ENCODE data around the gene GATAD2B.

The GATAD2B gene

GRCh38 chr1:153796786-153797659, 125.7 kb downstream of the GATAD2B start (continued):
- TF ChIP-seq ZNF521 (tag by site-specific recombination; IDR thresholded peaks at IDR 0.05) (no peak), KLF10 (tag by site-specific recombination; IDR thresholded peaks at IDR 0.05) (no peak), ZNF623 (tag by site-specific recombination; IDR thresholded peaks at IDR 0.05) (no peak; the same call in 1 of the 2 replicates), ZBTB1 (tag by site-specific recombination; IDR thresholded peaks at IDR 0.05) (no peak), ZNF324 (tag by site-specific recombination; IDR thresholded peaks at IDR 0.05) (no peak), ZNF18 (tag by site-specific recombination; IDR thresholded peaks at IDR 0.05) (no peak), ZFP3 (tag by site-specific recombination; IDR thresholded peaks at IDR 0.05; ENCODE audit: low read depth) (no peak), SCRT2 (tag by site-specific recombination; IDR thresholded peaks at IDR 0.05) (peak; percentile 95), ZNF121 (tag by site-specific recombination; IDR thresholded peaks at IDR 0.05) (peak; percentile 21; the same call in 1 of the 2 replicates), ZBTB17 (tag by site-specific recombination; IDR thresholded peaks at IDR 0.05) (no peak), ZNF423 (tag by site-specific recombination; IDR thresholded peaks at IDR 0.05) (no peak), ZNF624 (tag by site-specific recombination; IDR thresholded peaks at IDR 0.05) (no peak), PBX3 (CRISPR knock-in tag; IDR thresholded peaks at IDR 0.05) (no peak), CTCF (tag by site-specific recombination; IDR thresholded peaks at IDR 0.05) (peak; percentile 78), SCRT1 (tag by site-specific recombination; IDR thresholded peaks at IDR 0.05; ENCODE audit: borderline replicate concordance) (peak; percentile 92), ZNF654 (tag by site-specific recombination; IDR thresholded peaks at IDR 0.05; ENCODE audit: low read depth) (peak; percentile 67), KLF16 (tag by site-specific recombination; IDR thresholded peaks at IDR 0.05) (no peak), KLF1 (tag by site-specific recombination; IDR thresholded peaks at IDR 0.05) (no peak), ZNF211 (tag by site-specific recombination; IDR thresholded peaks at IDR 0.05; ENCODE audit: low read depth) (no peak)
- TF ChIP-seq, protein P1, sequence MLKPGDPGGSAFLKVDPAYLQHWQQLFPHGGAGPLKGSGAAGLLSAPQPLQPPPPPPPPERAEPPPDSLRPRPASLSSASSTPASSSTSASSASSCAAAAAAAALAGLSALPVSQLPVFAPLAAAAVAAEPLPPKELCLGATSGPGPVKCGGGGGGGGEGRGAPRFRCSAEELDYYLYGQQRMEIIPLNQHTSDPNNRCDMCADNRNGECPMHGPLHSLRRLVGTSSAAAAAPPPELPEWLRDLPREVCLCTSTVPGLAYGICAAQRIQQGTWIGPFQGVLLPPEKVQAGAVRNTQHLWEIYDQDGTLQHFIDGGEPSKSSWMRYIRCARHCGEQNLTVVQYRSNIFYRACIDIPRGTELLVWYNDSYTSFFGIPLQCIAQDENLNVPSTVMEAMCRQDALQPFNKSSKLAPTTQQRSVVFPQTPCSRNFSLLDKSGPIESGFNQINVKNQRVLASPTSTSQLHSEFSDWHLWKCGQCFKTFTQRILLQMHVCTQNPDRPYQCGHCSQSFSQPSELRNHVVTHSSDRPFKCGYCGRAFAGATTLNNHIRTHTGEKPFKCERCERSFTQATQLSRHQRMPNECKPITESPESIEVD (tag by site-specific recombination; IDR thresholded peaks at IDR 0.05), result no peak
- TF ChIP-seq, protein P2, sequence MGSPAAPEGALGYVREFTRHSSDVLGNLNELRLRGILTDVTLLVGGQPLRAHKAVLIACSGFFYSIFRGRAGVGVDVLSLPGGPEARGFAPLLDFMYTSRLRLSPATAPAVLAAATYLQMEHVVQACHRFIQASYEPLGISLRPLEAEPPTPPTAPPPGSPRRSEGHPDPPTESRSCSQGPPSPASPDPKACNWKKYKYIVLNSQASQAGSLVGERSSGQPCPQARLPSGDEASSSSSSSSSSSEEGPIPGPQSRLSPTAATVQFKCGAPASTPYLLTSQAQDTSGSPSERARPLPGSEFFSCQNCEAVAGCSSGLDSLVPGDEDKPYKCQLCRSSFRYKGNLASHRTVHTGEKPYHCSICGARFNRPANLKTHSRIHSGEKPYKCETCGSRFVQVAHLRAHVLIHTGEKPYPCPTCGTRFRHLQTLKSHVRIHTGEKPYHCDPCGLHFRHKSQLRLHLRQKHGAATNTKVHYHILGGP (tag by site-specific recombination; IDR thresholded peaks at IDR 0.05), result no peak
- TF ChIP-seq, protein P3, sequence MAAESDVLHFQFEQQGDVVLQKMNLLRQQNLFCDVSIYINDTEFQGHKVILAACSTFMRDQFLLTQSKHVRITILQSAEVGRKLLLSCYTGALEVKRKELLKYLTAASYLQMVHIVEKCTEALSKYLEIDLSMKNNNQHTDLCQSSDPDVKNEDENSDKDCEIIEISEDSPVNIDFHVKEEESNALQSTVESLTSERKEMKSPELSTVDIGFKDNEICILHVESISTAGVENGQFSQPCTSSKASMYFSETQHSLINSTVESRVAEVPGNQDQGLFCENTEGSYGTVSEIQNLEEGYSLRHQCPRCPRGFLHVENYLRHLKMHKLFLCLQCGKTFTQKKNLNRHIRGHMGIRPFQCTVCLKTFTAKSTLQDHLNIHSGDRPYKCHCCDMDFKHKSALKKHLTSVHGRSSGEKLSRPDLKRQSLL (tag by site-specific recombination; IDR thresholded peaks at IDR 0.05), result no peak
- TF ChIP-seq, protein P4, sequence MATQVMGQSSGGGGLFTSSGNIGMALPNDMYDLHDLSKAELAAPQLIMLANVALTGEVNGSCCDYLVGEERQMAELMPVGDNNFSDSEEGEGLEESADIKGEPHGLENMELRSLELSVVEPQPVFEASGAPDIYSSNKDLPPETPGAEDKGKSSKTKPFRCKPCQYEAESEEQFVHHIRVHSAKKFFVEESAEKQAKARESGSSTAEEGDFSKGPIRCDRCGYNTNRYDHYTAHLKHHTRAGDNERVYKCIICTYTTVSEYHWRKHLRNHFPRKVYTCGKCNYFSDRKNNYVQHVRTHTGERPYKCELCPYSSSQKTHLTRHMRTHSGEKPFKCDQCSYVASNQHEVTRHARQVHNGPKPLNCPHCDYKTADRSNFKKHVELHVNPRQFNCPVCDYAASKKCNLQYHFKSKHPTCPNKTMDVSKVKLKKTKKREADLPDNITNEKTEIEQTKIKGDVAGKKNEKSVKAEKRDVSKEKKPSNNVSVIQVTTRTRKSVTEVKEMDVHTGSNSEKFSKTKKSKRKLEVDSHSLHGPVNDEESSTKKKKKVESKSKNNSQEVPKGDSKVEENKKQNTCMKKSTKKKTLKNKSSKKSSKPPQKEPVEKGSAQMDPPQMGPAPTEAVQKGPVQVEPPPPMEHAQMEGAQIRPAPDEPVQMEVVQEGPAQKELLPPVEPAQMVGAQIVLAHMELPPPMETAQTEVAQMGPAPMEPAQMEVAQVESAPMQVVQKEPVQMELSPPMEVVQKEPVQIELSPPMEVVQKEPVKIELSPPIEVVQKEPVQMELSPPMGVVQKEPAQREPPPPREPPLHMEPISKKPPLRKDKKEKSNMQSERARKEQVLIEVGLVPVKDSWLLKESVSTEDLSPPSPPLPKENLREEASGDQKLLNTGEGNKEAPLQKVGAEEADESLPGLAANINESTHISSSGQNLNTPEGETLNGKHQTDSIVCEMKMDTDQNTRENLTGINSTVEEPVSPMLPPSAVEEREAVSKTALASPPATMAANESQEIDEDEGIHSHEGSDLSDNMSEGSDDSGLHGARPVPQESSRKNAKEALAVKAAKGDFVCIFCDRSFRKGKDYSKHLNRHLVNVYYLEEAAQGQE (tag by site-specific recombination; IDR thresholded peaks at IDR 0.05), result no peak
